Pancreas (tissue), 10 donors: Measurements from ENCODE around the gene ANKH. TPM values are rescaled to one million over a fixed set of nuclear protein-coding genes. Genes with fewer than 3 reads are reported as not detected.

Experiments
- ATAC-seq, 4 donors: fragments of 200-7000 bp; cut with Tn5 transposase; one replicate each; pipeline versions ENCODE4 v1.8.0 to v1.9.1; 2020; ENCODE audit warnings: mild to moderate bottlenecking in 4 of 4, moderate library complexity in 4 of 4
- DNase-seq, 6 donors: peaks; one replicate each; pipeline ENCODE4 v3.0.0-alpha.2; 2020
- FAIRE-seq: peaks from 2 replicates; lab custom pipeline; 2012; peaks lifted over from hg19 to GRCh38; lab: Jason Lieb, UNC
- H3K27ac ChIP-seq, 4 donors: fragments of 200-600 bp; sonication (generic); 1 replicate in 3 of 4; 2 replicates in 1 of 4; pipeline versions ENCODE4 v1.5.0 to v1.8.0; 2020
- H3K27me3 ChIP-seq, 4 donors: fragments of 200-600 bp; one replicate each; pipeline ENCODE4 v1.8.0; 2021
- H3K36me3 ChIP-seq, 3 donors: fragments of 200-600 bp; sonication (generic) in 1 of 3; one replicate each; pipeline versions ENCODE4 v1.5.0 to v1.8.0; 2020 to 2021
- H3K4me1 ChIP-seq, 3 donors: fragments of 200-600 bp; one replicate each; pipeline ENCODE4 v1.8.0; 2021
- H3K4me3 ChIP-seq, 4 donors: fragments of 200-600 bp; sonication (generic) in 2 of 4; one replicate each; pipeline versions ENCODE4 v1.5.0 to v1.8.0; 2020 to 2021
- H3K9me3 ChIP-seq, 4 donors: fragments of 200-600 bp; one replicate each; pipeline ENCODE4 v1.8.0; 2021
- WGBS, 2 donors: extraction: QIAGEN DNeasy Blood & Tissue Kit; methylation state at CpG; one replicate each; pipeline ENCODE4 v1.1.7; 2013; 5-methylcytosine and 5-hydroxymethylcytosine counted together
- intact Hi-C, 3 donors: fragments of 100-400 bp; cut with DNase I; formaldehyde crosslinking; loops; one replicate each; pipeline versions ENCODE4 v1.11.1 to v1.14.2; 2022
- polyA plus RNA-seq, 2 donors: library from polyadenylated mRNA; stranded (reverse); fragments of 200-250 nt; gene quantifications; one replicate each; pipeline ENCODE4 v1.2.3, GENCODE V29; 2013
- total RNA-seq, 6 donors: library from RNA; stranded (reverse); fragmentation: NEBNext Ultra II Directional in 4 of 6; extraction: Animal tissue kit (Norgen Biotek cat#: 25700) in 4 of 6; gene quantifications; one replicate each; pipeline versions ENCODE4 v1.2.1 to v1.2.4, GENCODE V29; 2021 to 2023
- TF ChIP-seq, protein P1 (sequence below), 4 donors: fragments of 200-600 bp; sonication (generic) in 3 of 4; IDR thresholded peaks; one replicate each; pipeline versions ENCODE4 v1.5.0 to v1.8.0; 2021; ENCODE audit warnings: antibody characterized with exemption in 4 of 4
- donor health status: healthy with polysubstance abuse.
- donor health status: DM: no; HTN: no; CAD: no; lungs with moderate emphysema.
- donor health status: DM: no; HTN: no; CAD: no.
- donor health status: control.
- donor health status: control.
- donor health status: Bipolar disorder and iron deficiency.
- donor health status: DM: yes; HTN: yes; CAD: no.
- donor health status: DM: no; HTN: no; CAD: no.
- donor health status: DM: no; HTN: no; CAD: no.
- donor health status: DM: yes; HTN: yes; CAD: no.

Gene ANKH
- total and polyA plus RNA-seq, 8 donors: 11.8 to 48.6 (median 37.7) TPM

DNA sequence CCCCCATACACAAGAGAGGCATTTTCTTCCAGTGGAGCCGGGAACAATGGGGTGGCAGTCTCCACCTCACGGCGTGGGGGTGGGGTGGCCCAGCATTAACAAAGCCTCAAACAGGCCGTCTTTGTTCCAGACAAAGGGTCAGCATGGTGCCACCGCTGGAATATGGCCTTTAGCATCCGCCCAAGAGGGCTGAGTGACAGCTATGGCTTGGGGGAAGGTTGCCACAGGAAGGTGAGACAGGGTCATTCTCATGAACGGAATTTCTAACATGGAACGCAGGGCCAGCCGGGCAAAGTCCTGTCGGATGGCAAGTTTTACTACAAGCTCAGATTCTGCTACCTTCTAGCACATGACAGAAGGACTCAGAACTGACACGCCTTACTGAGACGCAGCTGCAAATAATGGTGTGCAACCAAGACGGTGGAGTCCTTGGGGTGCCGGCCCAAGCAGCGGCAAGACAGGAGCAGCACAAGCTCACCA, 143.1 kb downstream of the ANKH start:
- Histone ChIP-seq H3K27me3 (no peaks in the 10 kb centered on the region), H3K4me1 (no peaks in the 10 kb centered on the region), H3K4me3 (no peak overlapping the region), H3K36me3 (no peaks in the 10 kb centered on the region), H3K27ac (no peak overlapping the region), H3K9me3 (no peaks in the 10 kb centered on the region)
- intact Hi-C loops: loop anchor here in 2 of 3 donors (5.0 kb wide), 2 partner anchors 274 to 294 kb away; no protein-coding TSS in a partner anchor
- peak in 1 of 4 donors; percentile 10 for ATAC-seq
- WGBS, 2 donors: 74 to 75% methylated on average over 15 of the region's 15 CpGs
- TF ChIP-seq, protein P1, sequence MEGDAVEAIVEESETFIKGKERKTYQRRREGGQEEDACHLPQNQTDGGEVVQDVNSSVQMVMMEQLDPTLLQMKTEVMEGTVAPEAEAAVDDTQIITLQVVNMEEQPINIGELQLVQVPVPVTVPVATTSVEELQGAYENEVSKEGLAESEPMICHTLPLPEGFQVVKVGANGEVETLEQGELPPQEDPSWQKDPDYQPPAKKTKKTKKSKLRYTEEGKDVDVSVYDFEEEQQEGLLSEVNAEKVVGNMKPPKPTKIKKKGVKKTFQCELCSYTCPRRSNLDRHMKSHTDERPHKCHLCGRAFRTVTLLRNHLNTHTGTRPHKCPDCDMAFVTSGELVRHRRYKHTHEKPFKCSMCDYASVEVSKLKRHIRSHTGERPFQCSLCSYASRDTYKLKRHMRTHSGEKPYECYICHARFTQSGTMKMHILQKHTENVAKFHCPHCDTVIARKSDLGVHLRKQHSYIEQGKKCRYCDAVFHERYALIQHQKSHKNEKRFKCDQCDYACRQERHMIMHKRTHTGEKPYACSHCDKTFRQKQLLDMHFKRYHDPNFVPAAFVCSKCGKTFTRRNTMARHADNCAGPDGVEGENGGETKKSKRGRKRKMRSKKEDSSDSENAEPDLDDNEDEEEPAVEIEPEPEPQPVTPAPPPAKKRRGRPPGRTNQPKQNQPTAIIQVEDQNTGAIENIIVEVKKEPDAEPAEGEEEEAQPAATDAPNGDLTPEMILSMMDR (IDR thresholded peaks at IDR 0.05): no peak
- no peak for DNase-seq
- FAIRE-seq: no peak

DNA sequence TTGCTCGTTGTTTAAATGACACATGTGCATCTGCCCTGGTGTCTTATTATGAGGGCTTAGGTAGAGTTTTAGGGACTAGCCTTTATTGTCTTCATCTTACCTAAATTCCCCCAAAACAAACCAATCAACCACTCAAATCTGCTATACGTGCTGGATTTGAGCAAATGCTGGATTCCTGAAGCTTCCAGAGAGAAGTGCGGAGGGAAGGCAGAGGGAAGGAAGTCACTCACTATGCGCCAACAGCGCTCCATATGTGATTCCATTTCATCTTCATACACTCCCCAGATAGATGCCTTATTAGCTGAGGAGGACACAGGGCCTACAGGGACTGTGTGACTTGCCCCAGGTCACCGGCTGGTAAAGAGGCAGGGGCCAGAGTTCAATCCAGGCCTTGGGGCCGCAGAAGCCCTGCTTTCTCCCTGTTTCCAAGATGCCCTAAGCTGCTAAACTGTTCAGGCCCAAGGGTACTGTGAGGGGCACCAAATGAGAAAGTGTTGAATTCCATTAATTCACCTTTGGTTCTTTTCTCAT, 143.6 kb downstream of the ANKH start:
- H3K27ac ChIP-seq: no peak overlapping the region
- H3K4me1 ChIP-seq: no peaks in the 10 kb centered on the region
- WGBS, 2 donors: 84 to 89% methylated on average over 7 of the region's 7 CpGs
- DNase-seq (no peak), ATAC-seq (no peak), FAIRE-seq (no peak)
- no peaks in the 10 kb centered on the region for H3K27me3 ChIP-seq
- no peaks in the 10 kb centered on the region for H3K36me3 ChIP-seq
- intact Hi-C loops: loop anchor here in 2 of 3 donors (5.0 kb wide), 2 partner anchors 274 to 294 kb away; no protein-coding TSS in a partner anchor
- H3K9me3 ChIP-seq: no peaks in the 10 kb centered on the region
- no peak overlapping the region for H3K4me3 ChIP-seq
- TF ChIP-seq, protein P1 (IDR thresholded peaks at IDR 0.05): no peak

DNA sequence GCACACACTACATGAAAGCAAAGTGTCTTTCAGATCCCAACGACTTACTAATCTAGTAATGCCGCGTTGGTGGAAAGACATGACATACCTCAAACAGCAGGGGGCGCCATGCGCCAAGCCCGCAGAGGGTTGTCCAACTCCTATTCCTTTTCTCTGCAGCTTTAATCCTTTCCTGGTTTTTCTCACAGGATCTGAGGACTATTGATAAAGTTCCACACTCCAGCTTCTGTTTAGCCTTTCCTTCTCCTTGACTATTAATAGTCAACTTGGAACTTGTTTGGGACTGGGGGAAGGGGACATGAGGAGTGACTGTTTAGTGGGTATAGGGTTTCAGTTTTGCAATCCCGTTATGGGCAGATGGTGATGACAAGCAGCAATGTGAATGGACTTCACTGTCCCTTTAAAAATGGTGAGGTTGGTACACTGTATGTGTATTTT, 144.1 kb downstream of the ANKH start:
- TF ChIP-seq, protein P1 (IDR thresholded peaks at IDR 0.05): peak; percentile 80 to 91 (median 88)
- FAIRE-seq (peak; percentile 74), ATAC-seq (peak; percentile 87 to 93 (median 92)), DNase-seq (peak; percentile 62 to 94 (median 81))
- WGBS, 2 donors: 4 to 5% methylated on average over 7 of the region's 7 CpGs
- no peaks in the 10 kb centered on the region for H3K9me3 ChIP-seq
- intact Hi-C loops: loop anchor here in 2 of 3 donors (5.0 kb wide), 2 partner anchors 275 to 295 kb away; no protein-coding TSS in a partner anchor
- H3K27ac ChIP-seq: no peak overlapping the region
- no peaks in the 10 kb centered on the region for H3K4me1 ChIP-seq
- no peaks in the 10 kb centered on the region for H3K27me3 ChIP-seq
- no peak overlapping the region for H3K4me3 ChIP-seq
- no peaks in the 10 kb centered on the region for H3K36me3 ChIP-seq

DNA sequence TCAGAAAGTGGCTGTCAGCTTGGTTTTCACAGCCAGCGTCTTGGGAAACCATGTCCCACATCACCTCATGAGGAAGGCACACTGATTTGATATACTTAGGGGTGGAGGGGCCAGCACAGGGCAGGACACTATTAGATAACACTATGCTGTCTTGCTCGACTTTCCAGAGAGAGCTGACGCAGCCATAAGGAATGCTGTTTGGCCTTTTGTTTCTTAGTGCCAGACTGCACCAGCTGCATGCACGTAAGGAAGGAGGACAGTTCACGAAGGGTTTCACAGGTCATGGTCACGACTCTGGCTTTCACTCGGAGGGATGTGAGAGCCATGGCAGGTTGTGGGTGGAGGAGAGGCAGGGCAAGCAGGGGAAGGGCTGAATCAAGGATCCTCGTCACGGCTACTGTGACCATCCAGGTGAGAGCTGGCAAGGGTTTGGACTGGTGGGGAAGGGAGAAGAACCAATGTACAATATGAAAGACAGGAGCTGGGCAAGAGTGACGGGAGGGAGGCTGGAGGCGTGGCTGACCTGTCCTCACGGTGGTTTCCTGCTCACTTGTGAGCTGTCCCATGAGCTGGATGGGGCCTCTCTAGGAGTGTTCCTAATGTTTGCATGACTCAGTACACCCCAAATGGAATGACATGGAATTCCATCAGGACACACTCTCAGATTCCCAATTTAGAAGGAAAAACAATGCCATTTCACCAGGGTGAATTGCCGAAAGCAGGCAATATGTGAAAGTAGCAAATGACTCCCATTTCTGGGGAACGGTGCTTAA, 145.3 kb downstream of the ANKH start:
- intact Hi-C loops: loop anchor here in 2 of 3 donors (5.0 kb wide), 2 partner anchors 276 to 296 kb away; no protein-coding TSS in a partner anchor
- no peaks in the 10 kb centered on the region for H3K4me1 ChIP-seq
- H3K27me3 ChIP-seq: no peaks in the 10 kb centered on the region
- H3K9me3 ChIP-seq: no peaks in the 10 kb centered on the region
- no peak for DNase-seq
- FAIRE-seq: no peak
- no peak for ATAC-seq
- no peak overlapping the region for H3K27ac ChIP-seq
- H3K4me3 ChIP-seq: no peak overlapping the region
- TF ChIP-seq, protein P1 (IDR thresholded peaks at IDR 0.05): no peak
- 74 to 76% methylated on average over 14 of the region's 14 CpGs for WGBS, 2 donors
- no peaks in the 10 kb centered on the region for H3K36me3 ChIP-seq
